ENCODE measurements around the gene NFAM1. TPM values are rescaled to one million over a fixed set of nuclear protein-coding genes. Genes with fewer than 3 reads are reported as not detected.

NFAM1 gene, protein sequence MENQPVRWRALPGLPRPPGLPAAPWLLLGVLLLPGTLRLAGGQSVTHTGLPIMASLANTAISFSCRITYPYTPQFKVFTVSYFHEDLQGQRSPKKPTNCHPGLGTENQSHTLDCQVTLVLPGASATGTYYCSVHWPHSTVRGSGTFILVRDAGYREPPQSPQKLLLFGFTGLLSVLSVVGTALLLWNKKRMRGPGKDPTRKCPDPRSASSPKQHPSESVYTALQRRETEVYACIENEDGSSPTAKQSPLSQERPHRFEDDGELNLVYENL
- not detected in 5 replicates for total RNA-seq (2022; extraction: Qiagen RNA extraction)

DNA sequence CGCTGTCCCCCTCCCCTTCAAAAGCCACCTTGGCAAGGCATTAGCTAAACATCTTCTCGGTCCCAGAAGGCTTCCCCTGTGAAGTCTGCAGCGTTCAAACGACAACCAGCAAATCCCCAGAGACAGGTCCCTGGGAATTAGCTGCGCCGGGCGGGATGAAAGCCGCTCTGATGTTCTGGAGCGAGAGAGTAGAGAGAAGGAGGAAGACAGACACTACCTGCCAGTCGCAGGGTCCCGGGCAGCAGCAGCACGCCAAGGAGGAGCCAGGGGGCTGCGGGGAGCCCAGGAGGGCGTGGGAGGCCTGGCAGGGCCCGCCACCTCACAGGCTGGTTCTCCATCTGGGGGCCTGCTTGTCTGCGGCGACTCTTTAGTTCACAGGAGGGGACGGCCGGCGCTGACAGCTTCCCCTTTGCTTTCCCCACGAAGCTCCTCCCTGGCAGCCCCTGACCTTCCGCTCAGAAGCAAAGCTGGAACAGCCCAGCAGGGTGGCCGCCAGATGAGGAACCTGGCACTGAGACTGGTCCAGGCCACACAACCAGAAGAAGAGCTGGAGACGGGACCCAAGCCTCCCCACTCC is at the start of gene NFAM1:
Gene NFAM1 (minus strand): TSS at position 384 of the 577 bp plus-strand sequence. CDS start 46 bp downstream, at position 338.

Other genes starting within 250 kb of the NFAM1 start
- 11.6 to 16.2 TPM (median 12.9 TPM) in 5 replicates for gene TCF20, start 161.8 kb downstream of the NFAM1 start, total RNA-seq (2022; extraction: Qiagen RNA extraction)
- gene RRP7A, start 87.4 kb upstream of the NFAM1 start, total RNA-seq (2022; extraction: Qiagen RNA extraction): 46.9 to 56.3 TPM (median 53.4 TPM) in 5 replicates
- 0.17 to 0.45 TPM (median 0.28 TPM) in 5 replicates for gene SERHL2, start 121.6 kb upstream of the NFAM1 start, total RNA-seq (2022; extraction: Qiagen RNA extraction)
- 38.0 to 40.5 TPM (median 38.6 TPM) in 5 replicates for gene POLDIP3, start 182.5 kb upstream of the NFAM1 start, total RNA-seq (2022; extraction: Qiagen RNA extraction)
- not detected in 5 replicates for gene ATP5MGL, start 208.2 kb upstream of the NFAM1 start, total RNA-seq (2022; extraction: Qiagen RNA extraction)
- 96.2 to 136 TPM (median 128 TPM) in 5 replicates for gene CYB5R3, start 217.0 kb upstream of the NFAM1 start, total RNA-seq (2022; extraction: Qiagen RNA extraction)